Activated CD4-positive, alpha-beta T cell treated with anti-CD3 and anti-CD28 coated beads for 48 hours (primary cell): ENCODE results near the gene ZNF212.
A peak's percentile ranks its signal among the peaks of the same experiment; 100 is the strongest.
"Not testable (repeated sequence)": the region's sequence is repeated elsewhere in the genome, so short reads cannot be mapped to it uniquely, and the experiment has no call there.

ENCODE experiments used
- DNase-seq: peaks from one replicate; pipeline ENCODE4 v3.0.0-alpha.2; 2020

Gene ZNF212

DNA sequence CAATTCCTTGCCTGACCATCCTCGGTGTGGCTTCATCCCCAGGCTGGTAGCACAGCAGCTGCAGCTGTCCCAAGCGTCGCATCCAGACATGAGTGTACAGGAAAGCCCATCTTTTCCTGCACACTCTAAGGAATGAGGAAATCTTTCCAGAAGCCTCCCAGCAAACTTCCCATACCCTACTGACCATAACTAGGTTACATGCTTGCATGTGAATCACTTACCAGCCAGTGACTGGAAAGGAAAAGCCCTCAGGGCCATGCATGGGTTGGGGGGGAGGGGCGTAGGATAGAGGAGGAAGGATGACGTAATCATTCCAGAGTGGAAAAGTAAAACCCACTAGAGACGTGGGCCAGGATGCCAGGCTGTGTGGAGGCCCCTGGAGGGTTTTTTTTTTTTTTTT is 18.9 kb upstream of the ZNF212 start:
- DNase-seq: no peak

DNA sequence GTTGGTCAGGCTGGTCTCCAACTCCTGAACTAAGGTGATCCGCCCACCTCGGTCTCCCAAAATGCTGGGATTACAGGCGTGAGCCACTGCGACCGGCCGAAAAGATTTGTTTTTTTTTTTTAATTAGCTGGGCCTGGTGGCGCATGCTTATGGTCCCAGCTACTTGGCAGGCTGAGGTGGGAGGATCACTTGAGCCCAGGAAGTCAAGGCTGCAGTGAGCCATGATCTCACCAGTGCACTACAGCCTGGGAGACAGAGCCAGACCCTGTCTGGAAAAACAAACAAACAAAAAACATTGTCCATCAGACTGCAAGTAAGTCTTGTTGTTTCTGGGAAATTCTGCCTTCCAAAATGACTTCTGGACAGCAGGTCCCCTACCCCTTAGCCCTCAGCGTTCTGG is 16.3 kb upstream of the ZNF212 start:
- no peak for DNase-seq

DNA sequence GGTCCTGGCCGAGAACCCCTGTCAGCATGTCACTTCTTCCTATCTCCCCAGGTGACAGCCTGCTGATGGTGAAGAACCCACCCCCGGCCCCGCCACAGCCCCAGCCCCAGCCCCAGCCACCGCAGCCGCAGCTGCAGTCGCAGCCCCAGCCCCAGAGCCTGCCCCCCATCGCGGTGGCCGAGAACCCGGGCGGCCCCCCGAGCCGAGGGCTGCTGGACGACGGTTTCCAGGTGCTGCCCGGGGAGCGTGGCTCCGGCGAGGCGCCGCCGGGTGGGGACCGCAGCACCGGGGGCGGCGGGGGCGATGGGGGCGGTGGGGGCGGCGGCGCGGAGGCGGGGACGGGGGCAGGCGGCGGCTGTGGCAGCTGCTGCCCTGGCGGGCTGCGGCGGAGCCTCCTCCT is 15.7 kb upstream of the ZNF212 start:
- DNase-seq: no peak

DNA sequence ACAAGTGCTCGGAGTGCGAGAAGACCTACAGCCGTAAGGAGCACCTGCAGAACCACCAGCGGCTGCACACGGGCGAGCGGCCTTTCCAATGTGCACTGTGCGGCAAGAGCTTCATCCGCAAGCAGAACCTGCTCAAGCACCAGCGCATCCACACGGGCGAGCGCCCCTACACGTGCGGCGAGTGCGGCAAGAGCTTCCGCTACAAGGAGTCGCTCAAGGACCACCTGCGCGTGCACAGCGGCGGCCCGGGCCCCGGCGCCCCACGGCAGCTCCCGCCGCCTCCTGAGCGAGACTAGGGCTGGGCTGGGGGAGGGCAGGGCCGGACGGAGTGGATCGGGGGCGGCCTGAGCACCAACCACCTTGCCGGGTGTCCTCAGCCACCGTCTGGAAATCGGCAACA is 15.1 kb upstream of the ZNF212 start:
- no peak for DNase-seq

DNA sequence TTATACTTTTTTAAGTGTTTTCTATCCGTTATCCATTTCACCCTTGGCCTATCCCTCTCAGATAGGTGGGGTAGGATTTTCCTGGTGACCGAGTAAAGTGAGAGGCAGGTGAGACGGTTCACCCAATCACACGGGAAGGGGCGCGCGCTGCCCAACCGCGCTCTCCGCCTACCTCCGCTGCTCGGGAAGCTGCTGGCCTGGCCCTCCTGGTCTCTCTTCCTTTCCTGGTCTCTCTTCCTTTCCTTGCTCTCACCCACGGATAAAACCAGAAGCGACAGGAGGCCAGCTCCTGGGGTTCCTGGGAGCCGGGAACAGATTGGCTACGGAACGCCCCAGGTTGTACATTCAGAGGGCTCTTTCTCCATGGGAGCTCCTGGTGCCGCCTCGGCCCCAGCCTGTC is 14.3 kb upstream of the ZNF212 start:
- DNase-seq: no peak

DNA sequence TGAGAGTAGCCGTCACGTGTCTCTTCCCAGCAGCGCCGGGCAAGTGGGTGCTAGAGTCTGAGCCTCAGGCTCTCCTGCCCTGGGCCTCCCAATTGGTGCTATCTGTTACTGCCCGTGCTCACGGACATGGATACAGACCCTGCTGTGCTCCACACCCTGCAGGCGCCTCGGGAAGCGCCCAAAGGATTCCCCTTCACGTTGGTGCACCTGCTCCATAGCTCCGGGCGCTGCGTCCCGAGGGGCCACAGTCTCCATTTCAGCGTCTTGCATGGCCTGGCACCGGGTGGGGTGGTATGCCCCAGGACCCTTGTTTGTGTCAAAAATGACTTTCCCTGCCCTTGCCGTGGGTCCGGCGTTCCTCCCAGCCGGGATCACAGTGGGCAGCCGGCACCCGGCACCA is 13.8 kb upstream of the ZNF212 start:
- no peak for DNase-seq

DNA sequence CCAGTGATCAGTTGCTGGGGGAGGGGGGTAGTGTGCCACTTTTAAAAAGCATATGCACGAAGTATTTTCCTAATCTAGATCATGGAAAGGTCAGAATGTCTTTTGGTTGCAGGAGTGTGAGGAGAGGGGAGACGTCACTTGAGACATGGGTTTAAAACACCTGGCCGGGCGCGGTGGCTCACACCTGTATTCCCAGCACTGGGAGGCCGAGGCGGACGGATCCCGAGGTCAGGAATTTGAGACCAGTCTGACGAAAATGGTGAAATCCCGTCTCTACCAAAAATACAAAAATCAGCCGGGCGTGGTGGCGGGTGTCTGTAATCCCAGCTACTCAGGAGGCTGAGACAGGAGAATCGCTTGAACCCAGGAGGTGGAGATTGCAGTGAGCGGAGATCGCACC is 13.1 kb upstream of the ZNF212 start:
- not testable (repeated sequence) for DNase-seq

DNA sequence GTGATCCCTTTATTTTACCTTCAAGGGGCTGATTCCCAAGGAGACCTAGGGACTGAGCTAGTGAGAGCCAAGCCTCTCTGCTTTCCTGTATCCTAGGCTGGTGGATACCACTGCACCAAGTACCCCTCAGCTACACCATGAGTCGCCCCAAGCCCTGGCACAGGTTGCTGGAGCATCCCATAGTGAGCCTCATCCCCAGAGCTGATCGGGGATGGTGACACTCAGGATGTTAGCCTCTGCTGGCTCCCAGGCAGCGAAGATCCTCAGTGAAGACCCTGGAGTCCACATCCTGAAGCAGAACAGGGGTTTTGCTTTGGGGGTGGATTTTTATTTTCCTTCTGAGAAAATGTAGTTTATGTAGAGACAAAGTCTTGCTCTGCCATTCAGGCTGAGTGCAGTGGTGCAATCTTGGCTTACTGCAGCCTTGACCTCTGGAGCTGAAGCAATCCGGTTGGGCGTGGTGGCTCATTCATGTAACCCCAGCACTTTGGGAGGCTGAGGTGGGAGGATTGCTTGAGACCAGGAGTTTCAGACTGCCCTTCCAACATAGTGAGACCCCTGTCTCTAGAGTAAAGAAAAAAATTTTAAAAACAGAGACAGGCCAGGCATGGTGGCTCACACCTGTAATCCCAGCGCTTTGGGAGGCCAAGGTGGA is 12.5 kb upstream of the ZNF212 start:
- DNase-seq: no peak

DNA sequence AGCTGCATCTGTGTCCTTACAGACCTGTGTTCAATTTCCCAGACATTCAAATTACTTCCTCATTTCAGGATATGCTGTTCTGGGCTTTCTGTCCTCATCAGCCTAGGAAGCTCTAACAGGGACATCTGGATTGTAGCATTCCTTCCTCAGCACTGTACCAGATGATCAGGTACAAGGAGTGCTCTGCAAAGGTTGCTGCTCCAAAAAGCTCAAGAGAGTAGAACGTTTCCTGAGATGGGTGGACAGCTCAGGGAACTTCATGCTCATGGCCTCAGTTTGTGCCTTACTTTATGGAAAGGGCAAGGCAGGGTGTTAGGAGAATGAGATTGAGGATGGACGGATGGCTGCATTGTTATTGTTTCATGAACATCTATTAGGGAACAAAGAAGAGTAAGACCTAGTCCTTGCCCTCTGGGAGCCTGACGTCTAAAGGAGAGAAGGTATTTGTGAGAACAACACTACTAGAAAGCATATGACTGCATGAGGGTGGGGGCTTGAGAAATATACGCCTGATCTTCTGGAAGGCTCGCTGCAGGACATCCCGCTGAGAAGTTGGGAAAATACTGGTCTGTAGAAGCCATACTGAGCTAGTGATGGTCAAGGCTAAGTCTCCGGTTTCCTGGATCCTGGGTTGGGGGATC is 10.5 kb upstream of the ZNF212 start:
- no peak for DNase-seq

DNA sequence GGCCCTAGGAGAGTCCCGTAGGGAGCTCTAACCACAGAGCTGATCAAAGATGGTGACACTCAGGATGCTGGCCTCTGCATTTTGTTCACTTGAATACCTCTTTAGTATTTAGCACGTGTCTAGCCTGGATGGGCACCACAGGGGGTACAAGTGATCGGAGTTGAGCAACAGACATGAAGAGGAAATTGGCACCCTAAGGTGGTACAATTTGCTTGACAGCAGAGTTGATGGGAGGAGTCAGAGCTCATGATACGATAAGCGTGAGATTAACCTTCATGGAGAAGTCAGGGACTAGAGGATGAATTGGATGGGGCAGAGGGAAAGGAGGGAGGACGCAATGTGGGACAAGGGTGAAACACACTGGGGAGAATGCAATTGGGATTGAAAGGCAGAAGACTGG is 9.9 kb upstream of the ZNF212 start:
- no peak for DNase-seq

DNA sequence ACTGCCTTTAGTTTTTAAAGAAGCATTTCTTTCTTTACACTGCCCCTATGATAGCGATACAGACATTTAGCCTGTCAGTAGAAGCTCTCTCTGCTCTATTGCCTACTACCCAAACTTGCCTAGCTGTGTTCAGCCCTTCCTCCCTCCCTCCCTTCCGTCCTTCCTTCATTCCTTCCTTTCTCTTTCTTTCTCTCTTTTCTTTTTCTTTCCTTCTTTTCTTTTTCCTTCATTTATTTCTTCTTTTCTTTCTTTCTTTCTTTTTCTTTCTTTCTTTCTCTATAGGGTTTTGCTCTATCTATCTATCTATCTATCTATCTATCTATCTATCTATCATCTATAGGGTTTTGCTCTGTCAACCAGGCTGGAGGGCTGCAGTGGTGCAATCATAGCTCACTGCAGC is 7.1 kb upstream of the ZNF212 start:
- no peak for DNase-seq

DNA sequence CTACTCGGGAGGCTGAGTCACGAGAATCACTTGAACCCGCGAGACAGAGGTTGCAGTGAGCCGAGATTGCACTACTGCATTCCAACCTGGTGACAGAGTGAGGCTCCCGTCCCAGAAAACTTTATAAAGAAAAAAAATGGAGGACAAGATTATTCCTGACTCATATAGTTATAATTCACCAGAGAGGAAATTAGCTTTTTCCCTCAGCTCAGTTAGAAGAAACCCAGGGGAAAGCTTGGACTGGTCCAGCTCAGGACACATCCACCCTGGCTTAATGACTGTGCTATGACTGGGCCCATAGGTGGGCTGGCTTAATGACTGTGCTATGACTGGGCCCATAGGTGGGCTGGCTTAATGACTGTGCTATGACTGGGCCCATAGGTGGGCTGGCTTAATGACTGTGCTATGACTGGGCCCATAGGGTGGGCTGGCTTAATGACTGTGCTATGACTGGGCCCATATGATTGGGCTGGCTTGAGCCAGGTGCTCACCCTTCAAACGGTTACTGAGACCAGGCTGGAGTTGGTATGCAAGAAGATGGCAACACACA is 5.7 kb upstream of the ZNF212 start:
- peak; percentile 35 for DNase-seq

DNA sequence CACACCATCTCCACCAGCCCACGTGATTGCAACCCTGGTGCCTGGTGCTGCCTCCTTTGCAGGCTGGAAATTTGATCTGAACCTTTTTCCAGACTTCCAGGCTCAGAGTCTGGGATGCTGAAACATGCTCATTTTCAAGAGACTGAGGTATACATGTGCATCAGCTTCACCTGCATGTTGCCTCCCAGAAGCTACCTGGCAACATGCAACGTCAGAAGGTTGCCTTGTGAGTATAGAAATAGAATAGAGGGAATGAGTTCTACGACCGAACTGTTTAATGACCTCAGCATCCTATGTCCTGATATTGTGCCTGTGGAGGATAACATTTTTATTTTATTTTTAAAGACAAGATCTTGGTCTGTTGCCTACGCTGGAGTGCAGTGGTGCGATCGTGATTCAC is 1.9 kb upstream of the ZNF212 start:
- DNase-seq: no peak

DNA sequence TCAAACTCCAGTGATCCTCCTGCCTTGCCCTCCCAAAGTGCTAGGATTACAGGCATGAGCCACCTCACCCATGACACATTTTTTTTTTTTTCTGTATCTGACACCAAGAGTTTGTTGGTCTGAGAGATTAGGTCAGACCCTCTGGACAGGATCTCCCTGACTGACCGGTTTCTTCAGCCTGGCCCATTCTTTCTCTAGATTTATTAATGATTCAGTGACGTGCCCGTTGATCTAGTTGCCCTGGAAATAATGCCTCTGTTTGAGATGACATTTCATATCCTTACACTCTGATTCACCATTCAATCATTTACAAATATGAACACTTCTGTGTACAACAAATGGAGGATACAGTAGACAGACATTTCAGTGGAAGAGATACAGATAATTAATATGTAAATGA is 1.4 kb upstream of the ZNF212 start:
- DNase-seq: no peak

DNA sequence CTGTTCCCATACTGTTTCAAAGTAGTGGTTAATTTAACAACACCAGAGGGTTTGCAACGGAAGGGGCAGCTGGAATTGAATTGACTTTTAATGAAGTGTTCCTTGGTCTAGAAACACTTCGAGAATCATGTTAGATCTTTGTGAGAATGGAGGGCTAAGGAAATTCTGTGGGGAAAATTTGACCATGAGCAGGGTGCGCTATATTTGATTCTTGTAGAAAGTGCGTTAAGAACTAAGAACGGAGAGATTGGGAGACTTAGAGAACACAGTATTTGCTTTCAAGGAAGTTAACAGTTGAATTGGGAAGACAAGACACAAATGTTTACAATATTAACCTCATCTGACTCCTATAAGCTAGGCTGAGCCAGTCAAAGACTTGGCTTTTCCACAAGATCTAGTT is 1.2 kb downstream of the ZNF212 start:
- no peak for DNase-seq

DNA sequence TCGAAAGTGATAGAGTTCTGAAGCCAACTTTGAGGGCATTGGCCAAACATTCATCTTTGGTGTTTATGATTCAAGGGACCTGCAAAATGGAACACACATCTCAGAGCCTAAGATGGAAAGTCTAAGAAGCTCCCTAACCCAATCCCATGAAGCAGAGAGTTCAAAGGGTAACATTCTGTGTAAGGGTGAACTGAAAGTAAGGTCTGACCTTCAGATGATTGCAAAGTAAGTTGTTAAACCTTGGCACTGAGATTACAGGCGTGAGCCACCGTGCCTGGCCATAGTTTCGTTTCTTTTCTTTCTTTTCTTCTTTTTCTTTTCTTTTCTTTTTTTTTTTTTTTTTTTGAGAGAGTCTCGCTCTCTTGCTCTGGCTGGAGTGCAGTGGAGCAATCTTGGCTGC is 2.2 kb downstream of the ZNF212 start:
- no peak for DNase-seq

DNA sequence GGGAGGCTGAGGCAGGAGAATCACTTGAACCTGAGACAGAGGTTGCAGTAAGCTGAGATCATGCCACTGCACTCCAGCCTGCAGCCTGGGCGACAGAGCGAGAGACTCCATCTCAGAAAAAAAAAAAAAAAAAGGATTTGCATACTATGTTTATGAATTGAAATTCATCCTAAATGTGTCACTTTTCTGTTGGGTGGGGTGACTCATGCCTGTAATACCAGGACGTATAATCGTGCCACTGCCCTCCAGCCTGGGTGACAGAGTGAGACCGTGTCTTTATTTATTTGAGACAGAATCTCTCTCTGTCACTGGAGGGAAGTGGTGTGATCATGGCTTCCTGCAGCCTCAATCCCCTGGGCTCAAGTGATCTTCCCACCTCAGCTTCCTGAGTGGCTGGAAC is 5.8 kb downstream of the ZNF212 start:
- peak; percentile 78 for DNase-seq

DNA sequence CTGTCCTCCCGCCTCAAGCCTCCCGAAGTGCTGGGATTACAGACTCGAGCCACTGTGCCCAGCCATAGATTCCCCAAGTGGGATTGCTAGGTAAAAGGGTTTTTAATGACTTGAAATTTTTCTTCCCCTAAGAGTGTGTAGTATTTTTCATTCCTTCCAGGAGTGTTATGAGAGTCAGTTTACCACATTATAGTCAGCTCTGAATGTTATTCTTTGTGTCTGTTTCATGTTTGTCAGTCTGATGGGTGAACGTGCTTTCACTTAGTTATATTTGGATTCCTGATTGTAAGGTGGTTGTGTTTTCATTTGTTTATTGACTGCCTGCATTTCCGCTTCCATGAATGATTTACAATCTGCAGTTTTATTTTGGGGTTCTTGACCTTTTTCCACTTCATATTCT is 6.3 kb downstream of the ZNF212 start:
- no peak for DNase-seq

DNA sequence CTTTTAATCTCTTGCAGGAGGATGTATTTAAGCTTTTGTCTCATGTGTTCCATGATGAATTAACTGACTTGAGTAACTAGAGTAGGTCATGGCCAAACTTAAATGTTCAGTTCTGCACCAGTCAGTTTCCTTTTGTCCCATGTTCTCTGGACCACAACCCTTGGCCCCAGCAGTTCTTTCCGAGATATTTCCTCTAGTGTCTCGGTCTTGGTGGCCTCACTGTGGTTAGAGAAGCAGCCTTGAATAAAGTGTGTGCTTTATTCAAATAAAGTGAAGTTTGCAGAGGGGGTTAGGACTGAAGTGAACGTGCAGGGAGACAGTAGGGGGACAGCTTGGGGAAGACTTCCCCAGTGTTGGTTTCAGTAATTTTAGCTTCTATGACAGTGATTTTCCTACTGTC is 9.3 kb downstream of the ZNF212 start:
- DNase-seq: peak; percentile 58

DNA sequence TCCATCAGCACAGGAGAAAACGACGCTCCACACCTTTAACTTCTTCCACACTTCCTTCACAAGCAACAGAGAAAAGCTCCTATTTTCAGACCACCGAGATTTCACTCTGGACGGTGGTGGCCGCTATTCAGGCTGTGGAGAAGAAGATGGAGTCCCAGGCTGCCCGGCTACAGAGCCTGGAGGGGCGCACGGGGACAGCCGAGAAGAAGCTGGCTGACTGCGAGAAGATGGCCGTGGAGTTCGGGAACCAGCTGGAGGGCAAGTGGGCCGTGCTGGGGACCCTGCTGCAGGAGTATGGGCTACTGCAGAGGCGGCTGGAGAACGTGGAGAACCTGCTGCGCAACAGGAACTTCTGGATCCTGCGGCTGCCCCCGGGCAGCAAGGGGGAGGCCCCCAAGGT is 10.7 kb downstream of the ZNF212 start:
- not testable (repeated sequence) for DNase-seq

DNA sequence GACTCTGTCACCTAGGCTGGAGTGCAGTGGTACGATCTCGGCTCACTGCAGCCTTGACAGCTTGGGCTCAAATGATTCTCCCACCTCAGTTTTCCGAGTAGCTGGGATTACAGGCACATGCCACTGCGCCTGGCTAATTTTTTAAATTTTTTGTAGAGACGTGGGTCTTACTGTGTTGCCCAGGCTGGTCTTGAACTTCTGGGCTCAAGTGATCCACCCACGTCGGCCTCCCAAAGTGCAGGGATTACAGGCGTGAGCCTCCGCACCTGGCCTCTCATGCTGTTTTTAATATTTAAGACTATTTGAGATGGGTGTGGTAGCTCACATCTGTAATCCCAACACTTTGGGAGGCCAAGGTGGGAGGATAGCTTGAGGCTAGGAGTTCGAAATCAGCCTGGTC is 12.1 kb downstream of the ZNF212 start:
- not testable (repeated sequence) for DNase-seq

DNA sequence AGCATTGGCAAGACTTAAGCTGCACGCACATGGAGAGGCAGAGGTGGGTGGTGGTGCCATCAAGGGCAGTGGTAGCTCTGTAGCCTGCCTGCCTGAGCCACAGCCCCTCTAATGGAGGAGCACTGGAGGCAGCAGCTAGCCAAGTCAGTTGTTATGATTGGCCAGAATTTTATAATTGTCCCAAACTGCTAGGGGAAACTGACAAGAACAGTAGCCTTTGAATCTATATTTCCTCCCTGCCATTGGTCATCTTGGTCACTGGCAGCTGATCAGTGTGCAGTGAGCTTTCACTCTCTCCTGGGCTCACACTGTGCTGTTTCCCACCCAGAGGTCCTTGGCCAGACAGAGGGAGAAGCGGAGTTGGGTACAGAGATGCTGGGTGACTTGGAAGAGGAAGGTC is 12.9 kb downstream of the ZNF212 start:
- DNase-seq: no peak

DNA sequence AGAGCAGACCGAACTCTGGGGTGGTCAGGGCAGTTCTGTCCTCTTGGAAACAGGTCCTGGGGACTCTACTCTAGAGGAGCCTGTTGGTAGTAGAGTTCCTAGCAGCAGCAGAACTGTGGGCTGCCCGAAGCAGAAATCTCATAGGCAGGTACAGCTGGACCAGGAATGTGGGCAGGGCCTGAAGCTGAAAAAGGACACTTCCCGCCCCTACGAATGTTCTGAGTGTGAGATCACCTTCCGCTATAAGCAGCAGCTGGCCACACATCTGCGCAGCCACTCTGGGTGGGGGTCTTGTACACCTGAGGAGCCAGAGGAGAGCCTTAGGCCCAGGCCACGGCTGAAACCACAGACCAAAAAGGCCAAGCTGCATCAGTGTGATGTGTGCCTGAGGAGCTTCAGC is 14.2 kb downstream of the ZNF212 start:
- DNase-seq: no peak

DNA sequence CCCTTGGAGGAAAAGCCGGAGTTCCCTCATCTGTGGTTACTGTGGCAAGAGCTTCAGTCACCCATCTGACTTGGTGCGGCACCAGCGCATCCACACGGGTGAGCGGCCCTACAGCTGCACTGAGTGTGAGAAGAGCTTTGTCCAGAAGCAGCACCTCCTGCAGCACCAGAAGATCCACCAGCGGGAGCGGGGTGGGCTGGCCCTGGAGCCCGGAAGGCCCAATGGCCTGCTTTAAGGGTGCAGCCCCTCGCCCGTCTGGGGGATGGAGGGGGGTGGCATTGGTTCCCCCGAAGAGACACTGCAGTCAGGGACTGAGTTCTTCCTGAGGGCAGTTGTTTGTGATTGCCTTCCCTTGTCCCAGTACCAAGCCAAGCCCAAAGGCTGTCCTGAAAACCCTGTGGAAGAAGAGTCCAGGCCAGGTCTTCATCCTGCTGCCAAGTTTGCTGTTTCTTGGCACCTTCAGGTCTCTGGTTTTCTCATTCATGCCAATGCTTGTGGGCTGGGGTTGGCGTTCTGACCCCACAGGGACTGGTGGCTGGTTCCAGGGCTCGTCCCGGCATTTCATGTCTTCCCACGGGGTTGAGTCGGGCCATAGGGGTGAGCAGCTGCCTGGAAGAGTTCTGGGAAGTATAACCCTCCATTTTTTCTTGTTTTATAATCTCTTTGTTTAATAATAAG is 14.9 kb downstream of the ZNF212 start:
- no peak for DNase-seq
